ENCODE data around the gene NKPD1. TPM values are rescaled to one million over a fixed set of nuclear protein-coding genes. Genes with fewer than 3 reads are reported as not detected.

The NKPD1 gene
- total RNA-seq, 2 donors from 2014 or later = 0.07 TPM; not detected in 1

DNA sequence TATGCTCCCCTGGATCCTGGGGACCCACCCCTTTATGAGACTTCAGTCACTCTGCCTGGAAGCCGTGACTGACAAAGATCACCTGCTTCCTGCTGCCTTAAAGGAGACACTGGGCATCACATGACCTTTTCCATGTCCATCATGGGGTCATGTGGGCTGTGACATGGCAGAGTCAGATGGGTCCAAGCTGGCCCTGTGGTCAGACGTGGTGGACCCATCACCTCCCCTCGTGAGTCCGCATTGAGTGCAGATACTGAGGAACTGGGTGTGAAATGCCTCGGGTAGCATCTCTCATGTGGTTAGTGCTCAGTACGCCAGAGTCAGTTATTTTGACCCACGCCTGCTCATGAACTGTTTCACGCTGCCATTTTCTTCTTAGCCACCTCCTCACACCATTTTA, 27.1 kb downstream of the NKPD1 start:
- Histone ChIP-seq H3K4me3 (no peak overlapping the region), H3K4me1 (no peaks in the 10 kb centered on the region), H3K27ac (no peak overlapping the region), H3K27me3 (no peaks in the 10 kb centered on the region), H3K9ac (ENCODE audit: low read depth in 2 of 2, low read length in 2 of 2) (no peak overlapping the region), H3K9me3 (no peaks in the 10 kb centered on the region), H3K36me3 (no peaks in the 10 kb centered on the region)
- intact Hi-C loops (cut with DNase I) = no loop called here
- DNase-seq = no peak
- TF ChIP-seq, protein P1, sequence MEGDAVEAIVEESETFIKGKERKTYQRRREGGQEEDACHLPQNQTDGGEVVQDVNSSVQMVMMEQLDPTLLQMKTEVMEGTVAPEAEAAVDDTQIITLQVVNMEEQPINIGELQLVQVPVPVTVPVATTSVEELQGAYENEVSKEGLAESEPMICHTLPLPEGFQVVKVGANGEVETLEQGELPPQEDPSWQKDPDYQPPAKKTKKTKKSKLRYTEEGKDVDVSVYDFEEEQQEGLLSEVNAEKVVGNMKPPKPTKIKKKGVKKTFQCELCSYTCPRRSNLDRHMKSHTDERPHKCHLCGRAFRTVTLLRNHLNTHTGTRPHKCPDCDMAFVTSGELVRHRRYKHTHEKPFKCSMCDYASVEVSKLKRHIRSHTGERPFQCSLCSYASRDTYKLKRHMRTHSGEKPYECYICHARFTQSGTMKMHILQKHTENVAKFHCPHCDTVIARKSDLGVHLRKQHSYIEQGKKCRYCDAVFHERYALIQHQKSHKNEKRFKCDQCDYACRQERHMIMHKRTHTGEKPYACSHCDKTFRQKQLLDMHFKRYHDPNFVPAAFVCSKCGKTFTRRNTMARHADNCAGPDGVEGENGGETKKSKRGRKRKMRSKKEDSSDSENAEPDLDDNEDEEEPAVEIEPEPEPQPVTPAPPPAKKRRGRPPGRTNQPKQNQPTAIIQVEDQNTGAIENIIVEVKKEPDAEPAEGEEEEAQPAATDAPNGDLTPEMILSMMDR (IDR thresholded peaks at IDR 0.05) = no peak

DNA sequence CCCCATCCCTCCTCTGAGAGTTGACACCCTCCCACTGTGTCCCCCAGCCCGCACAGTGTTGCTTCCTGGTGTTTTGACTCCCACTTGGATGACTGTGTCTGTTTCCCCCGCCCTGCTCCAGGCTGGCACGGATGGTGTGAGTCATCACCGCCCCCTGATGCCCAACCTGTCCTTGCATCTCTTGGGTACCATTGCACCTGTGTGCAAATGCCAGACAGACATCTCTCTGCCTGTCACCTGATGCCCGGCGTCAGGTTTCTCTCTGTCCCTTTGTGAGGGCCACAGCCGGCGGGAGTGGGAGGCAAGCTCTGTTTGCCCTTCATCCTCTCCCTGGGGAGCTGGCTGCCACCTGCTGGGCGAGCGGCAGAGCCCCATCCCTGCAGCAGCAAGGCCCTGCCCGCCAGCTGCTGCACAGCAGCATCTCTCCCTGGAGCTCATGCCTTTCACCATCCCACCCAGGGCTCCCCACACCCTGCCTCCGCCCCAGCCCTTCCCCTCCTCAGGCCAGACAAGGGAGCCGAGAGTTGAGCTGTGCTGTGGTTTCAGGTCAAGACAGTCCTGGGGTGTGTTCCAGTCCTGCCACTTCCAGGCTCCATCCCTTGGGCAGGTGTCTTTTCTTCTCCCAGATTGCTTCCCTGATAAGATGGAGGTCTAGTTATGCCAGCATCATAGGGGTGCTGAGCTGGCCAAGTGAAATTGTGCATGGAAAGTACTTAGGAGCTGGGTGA, 29.7 kb downstream of the NKPD1 start:
- H3K27ac ChIP-seq = no peak overlapping the region

DNA sequence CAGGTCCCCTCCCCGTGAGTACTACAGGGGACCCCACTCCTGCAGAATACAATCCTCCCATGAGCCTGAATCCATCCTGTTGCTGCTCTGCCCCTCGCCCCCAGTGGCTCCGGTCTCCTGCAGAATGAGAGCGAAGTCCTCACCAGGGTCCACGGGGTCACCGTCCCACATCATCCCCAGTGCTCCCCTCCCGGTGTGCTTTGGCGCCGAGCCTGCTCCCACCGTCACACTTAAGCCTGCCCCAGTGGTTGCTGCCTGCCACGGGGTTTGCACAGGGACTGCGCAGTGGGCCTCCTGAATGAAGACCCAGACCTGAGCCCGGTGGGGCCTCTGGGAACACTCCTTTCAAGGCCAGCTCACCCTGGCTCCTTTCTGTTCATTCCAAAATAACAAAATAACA, 30.5 kb downstream of the NKPD1 start:
- intact Hi-C loops (cut with DNase I) = no loop called here
- no peak overlapping the region for H3K27ac ChIP-seq
- no peak overlapping the region for H3K9ac ChIP-seq (ENCODE audit: low read depth in 2 of 2, low read length in 2 of 2)
- H3K36me3 ChIP-seq = no peaks in the 10 kb centered on the region
- TF ChIP-seq, protein P1 (IDR thresholded peaks at IDR 0.05) = no peak
- H3K9me3 ChIP-seq = no peaks in the 10 kb centered on the region
- H3K27me3 ChIP-seq = no peaks in the 10 kb centered on the region
- no peaks in the 10 kb centered on the region for H3K4me1 ChIP-seq
- no peak for DNase-seq
- H3K4me3 ChIP-seq = no peak overlapping the region

More for the DNA sequence above, 29.7 kb downstream of the NKPD1 start:
- H3K9ac ChIP-seq (ENCODE audit: low read depth in 2 of 2, low read length in 2 of 2) = no peak overlapping the region
- no peaks in the 10 kb centered on the region for H3K27me3 ChIP-seq
- intact Hi-C loops (cut with DNase I) = no loop called here
- no peaks in the 10 kb centered on the region for H3K4me1 ChIP-seq
- H3K4me3 ChIP-seq = no peak overlapping the region
- TF ChIP-seq, protein P1 (IDR thresholded peaks at IDR 0.05) = no peak
- DNase-seq = no peak
- no peaks in the 10 kb centered on the region for H3K9me3 ChIP-seq
- H3K36me3 ChIP-seq = no peaks in the 10 kb centered on the region

DNA sequence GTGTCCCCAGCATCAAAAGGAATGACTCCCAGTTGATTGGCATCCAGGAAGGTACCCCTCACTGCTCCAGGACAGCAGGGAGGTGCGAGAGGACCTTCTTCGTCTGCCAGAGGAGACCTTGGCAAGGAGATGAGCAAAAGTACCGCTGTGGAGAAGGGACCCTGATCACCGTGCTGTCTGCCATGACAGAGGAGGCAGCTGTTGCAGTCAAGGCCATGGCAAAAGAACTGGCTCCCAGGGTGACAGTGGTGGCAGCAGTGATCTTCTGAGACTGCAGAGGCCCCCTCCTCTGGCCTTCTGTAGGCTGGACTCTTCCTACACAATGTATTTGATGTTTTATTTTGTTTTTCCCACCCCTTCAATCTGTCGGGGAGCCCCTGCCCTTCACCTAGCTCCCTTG, 32.0 kb downstream of the NKPD1 start:
- Histone ChIP-seq H3K36me3 (no peaks in the 10 kb centered on the region), H3K4me1 (no peaks in the 10 kb centered on the region), H3K27ac (no peak overlapping the region), H3K4me3 (no peak overlapping the region), H3K9ac (ENCODE audit: low read depth in 2 of 2, low read length in 2 of 2) (no peak overlapping the region), H3K27me3 (no peaks in the 10 kb centered on the region), H3K9me3 (no peaks in the 10 kb centered on the region)
- TF ChIP-seq, protein P1 (IDR thresholded peaks at IDR 0.05) = no peak
- no peak for DNase-seq
- intact Hi-C loops (cut with DNase I) = no loop called here

DNA sequence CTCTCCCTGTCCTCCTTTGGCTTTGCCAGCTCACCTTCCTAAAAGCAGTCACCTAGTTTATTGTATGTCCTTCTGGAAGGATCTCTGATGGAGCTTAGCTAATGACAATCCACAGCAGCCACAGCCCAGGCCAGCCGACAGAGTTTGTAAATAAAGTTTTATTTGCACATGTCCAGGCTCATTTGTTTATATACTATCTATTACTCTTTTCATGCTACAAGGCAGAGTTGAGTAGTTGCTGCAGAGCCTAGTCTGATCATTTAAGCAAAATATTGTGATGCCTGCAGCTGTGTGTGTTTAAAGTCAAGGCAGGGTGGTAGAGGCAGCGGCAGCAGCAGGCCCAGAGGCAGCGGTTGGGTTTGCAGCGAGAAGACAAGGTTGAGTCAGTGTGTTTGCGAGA, 32.6 kb downstream of the NKPD1 start:
- Histone ChIP-seq H3K4me1 (no peaks in the 10 kb centered on the region), H3K4me3 (no peak overlapping the region), H3K9ac (ENCODE audit: low read depth in 2 of 2, low read length in 2 of 2) (no peak overlapping the region), H3K36me3 (no peaks in the 10 kb centered on the region), H3K27me3 (no peaks in the 10 kb centered on the region), H3K27ac (no peak overlapping the region), H3K9me3 (no peaks in the 10 kb centered on the region)
- intact Hi-C loops (cut with DNase I) = no loop called here
- DNase-seq = no peak
- TF ChIP-seq, protein P1 (IDR thresholded peaks at IDR 0.05) = no peak
